CMK (cell line): ENCODE results near the gene TBC1D16.
A peak's percentile ranks its signal among the peaks of the same experiment; 100 is the strongest.

Experiments
- DNase-seq: peaks from one replicate; pipeline ENCODE4 v3.0.0-alpha.2; 2010; ENCODE audit warnings: low read depth

Gene TBC1D16

GRCh38 chr17:79926605-79927135 is 109.0 kb downstream of the TBC1D16 start:
- DNase-seq = no peak

DNA sequence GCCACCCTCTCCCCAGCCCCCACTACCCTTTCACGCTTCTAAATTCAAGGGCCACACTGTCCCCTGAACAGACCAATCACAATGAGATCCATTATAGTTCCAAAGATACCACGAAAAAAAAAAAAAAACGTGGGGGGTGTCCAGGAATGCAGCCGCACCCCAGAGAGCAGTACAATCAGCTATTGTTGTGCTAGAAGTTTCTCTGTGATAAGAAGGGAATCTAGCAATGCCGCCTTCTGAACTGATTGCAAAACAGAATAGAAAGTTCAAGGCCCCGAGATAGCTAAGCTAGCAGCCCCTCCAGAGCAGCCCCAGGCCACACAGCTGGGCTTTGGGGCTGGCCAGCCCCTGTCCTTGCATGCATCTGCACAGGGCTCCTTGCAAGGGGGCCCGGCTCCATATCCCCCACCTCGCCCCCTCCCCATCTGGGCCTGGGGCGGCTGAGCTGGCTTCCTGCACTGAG is 109.5 kb downstream of the TBC1D16 start:
- DNase-seq = no peak

DNA sequence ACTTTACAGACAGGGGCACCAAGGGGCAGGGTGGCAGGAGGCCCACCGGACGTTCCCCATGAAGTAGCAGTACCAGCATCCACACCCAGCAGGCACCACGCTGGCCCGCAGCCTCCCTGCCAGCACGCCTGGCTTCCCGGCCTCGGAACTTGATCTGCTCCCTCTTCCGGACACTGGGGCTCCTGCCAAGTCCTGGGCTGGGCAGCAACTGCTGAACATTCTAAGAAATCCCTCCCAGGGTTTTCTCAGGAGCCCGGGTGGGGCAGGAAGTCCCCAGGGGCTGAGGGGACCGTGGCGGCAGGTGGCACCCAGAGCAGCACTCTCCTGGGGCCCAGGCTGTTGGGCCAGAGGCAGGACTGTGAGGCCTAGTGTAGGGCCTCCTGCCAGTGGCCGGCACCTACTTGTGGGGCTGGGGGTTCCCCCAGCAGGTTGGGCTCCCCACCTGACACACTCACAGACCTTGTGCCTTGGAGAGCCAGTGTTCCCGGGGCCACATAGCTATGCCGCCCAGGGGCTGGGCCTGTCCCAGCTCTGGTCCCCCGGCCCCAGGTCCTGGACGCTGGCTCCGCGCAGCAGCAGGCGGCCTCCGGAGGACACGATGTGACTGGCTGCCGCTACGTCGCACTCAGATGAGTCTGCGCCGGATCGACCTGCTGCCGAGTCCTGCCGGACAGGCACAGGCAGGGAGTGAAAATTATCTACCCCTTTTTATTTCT is 110.3 kb downstream of the TBC1D16 start:
- peak; percentile 36 for DNase-seq

DNA sequence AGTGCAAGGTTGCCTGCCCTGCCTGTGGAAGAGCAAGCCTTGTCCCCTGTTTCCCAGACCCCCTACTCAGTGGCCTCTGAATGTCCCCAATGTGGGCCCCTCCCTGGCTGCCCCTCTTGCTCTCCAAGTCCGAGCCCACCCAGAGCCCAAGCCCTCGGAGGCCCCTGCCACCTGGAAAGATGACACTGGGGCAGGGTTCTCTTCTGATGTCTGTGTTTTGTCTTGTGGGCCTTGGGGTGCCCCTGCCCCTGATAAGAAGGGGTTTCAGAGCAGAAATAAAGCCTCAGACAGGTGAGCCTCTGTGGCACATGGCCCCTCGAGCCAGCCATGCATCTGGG is 111.1 kb downstream of the TBC1D16 start:
- no peak for DNase-seq

DNA sequence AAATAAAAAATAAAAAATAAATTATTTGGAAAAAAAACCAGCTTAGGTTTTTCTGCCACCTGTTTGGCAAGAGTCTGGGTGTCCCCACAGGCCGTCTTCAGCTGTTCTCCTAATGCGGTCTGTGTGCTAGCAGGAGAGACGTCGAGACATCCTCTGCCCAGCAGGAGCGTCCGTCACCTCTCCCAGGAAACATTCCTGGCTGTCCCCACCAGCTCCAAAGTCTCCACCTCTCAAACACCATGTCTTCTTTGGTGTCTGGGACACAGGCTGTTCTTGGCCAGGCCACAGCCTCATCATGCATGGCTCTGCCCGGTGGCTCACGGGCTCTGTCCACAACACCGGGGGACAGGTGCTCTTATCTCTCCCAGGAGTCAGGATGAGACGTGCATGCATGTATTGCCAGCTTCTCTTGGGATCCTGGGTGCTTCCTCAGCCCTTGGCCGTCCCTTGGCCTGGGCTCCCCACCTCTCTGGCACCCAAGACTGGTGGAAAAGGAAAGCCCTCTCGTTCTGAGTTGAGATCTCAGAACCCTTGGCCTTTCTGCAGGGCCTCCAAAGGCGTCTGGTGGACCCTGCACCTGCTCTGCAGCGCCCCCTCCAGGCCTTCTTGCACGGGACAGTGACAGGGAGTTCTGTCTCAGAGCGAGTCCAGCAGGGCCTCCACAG is 111.6 kb downstream of the TBC1D16 start:
- no peak for DNase-seq

GRCh38 chr17:79922798-79923197 is 112.9 kb downstream of the TBC1D16 start:
- no peak for DNase-seq

- no peak for DNase-seq
These were observed 113.5 kb downstream of the TBC1D16 start for GRCh38 chr17:79922116-79922601.

DNA sequence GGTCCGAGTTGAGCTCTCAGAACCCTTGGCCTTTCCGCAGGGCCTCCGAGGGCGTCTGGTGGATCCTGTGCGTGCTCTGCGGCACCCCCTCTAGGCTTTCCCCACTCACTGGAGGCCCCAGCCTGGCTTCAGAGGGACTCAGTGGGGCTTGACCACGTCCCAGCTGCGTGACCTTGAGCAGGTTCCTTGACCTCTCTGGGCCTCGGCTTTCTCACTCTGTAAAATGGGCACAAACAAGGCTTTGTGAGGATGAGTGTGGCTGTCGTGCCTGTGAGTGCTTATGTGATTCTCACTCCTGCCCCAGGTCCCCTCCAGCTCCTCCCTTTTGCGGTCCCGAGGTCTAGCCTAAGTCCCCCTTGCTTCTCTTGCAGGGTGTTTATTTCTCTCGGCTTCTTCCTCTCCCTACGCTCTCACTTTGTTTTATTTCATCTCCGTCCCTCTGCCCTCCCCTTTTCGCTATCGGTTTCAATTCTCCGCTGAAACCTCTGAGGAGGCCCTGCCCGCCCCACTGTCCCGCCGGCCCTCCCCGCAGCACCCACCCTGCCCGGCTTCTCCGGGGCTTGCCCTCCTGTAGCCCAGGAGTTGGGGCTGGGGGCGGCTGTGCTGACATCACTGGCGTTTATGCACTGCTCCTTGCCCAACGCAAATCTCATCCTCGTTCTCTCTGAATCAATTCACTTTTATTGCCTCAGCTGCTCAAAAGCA is 114.1 kb downstream of the TBC1D16 start:
- DNase-seq = no peak

GRCh38 chr17:79920751-79921410 is 114.8 kb downstream of the TBC1D16 start:
- DNase-seq = no peak

- DNase-seq = no peak
These were observed 115.6 kb downstream of the TBC1D16 start for GRCh38 chr17:79919862-79920720.

- DNase-seq = no peak
These were observed 116.5 kb downstream of the TBC1D16 start for GRCh38 chr17:79919164-79919585.

GRCh38 chr17:79918581-79919163 is 117.0 kb downstream of the TBC1D16 start:
- no peak for DNase-seq

DNA sequence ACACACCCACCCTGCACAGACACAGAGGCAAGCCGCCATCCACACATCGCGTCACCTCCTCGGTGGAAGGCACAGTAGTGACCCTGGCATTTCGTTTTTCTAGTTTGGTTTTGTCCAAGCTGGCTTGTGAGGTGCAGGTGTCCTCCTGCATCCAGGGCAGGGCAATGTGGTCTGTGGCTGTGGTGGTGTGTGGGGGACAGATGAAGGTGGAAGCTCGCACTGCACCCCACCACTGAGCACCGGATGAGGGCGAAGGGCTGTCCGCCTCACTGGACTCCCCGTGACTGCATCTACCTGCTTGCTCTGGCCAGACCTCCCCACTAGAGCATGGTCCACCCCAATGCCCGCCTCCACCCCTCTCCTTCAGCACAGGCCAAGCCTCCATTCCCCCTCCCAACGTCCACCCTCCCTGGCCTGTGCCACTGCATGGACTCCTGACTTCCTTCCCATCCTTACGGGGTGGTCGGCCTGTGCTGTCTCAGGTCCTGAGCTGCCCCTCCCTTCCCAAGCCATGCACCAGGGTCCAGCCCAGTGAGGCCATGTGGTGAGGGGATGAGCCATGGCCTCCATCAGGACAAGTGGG is 117.7 kb downstream of the TBC1D16 start:
- no peak for DNase-seq

GRCh38 chr17:79916991-79917901 is 118.4 kb downstream of the TBC1D16 start:
- DNase-seq = no peak

- DNase-seq = no peak
These were observed 119.2 kb downstream of the TBC1D16 start for GRCh38 chr17:79916506-79916905.

GRCh38 chr17:79915850-79916430 is 119.7 kb downstream of the TBC1D16 start:
- DNase-seq = no peak

DNA sequence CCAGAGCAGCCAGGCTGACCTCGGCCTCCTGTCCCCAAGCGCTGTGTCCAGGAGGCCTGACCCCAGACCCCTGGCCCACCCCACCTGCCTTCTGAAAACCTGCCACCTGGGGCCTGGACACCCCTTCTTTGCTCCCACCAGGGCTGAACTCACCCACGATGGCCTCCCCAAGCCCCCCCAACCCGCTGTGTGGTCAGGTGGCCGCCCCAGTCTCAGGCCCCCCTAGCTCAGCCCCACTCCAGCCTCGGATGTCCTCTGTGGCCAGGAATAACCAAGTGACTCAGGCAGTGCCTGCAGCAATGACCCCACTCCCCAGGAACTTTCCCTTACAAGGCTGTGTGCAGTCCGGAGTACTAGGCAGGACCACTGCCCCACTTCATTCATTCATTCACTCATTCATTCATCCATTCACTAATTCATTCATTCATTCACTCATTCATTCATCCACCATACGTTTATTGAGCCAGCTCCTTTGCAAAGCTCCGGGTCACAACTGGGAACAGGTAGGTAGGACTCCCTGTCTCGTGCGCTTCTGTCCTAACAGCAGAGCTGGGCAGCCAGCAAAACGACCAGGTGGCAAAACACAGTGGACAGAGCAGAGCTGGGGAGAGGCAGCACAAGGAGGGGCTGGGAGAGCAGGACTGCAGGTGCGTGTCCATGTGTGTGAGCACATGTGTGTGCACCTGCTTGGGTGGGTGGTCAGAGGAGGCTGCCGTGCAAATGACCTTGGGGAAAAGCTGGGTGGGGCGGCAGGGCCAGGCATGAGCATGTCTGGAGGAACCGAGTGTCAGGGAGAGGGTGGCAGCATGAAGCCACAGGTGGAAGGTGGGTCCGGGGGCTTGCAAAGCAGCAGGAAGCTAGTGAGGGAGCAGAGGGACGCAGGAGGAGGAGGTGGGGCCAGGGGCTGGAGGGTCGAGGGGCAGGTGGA is 120.6 kb downstream of the TBC1D16 start:
- DNase-seq = no peak
